PC-9 (cell line): ENCODE results near the gene TTLL5. TPM values are rescaled to one million over a fixed set of nuclear protein-coding genes. Genes with fewer than 3 reads are reported as not detected.

Experiments
- BruUV-seq: library from RNA; stranded (reverse); fragments of 400-500 nt; replicated peaks from 2 replicates; lab custom pipeline; 2021; lab: Mats Ljungman, UMichigan
- CTCF ChIA-PET: fragments of 300-600 bp; sonication (Branson Sonifier 250); formaldehyde crosslinking; loops from one replicate; lab custom pipeline; 2022; ENCODE audit warnings: antibody characterized with exemption; lab: Charles Lee
- POLR2A ChIA-PET: fragments of 300-600 bp; sonication (Branson Sonifier 250); formaldehyde crosslinking; loops from one replicate; lab custom pipeline; 2022; ENCODE audit warnings: antibody characterized with exemption; ENCODE audit not compliant: unreplicated experiment; lab: Charles Lee
- DNase-seq, 2 experiments: peaks; one replicate each; pipeline versions ENCODE4 v3.0.0 to v3.0.0-alpha.2; 2015 to 2022; ENCODE audit warnings: mixed read lengths in 1 of 2
- H2AFZ ChIP-seq: fragments of 200-600 bp; sonication (generic); 2 replicates; pipeline ENCODE4 v1.8.1; 2017; ENCODE audit warnings: antibody characterized with exemption
- H3F3A ChIP-seq: fragments of 200-600 bp; sonication (generic); 2 replicates; pipeline ENCODE4 v1.8.1; 2017; ENCODE audit warnings: antibody characterized with exemption, mild to moderate bottlenecking, low read depth; ENCODE audit not compliant: insufficient read depth
- H3K27ac ChIP-seq: fragments of 200-600 bp; sonication (generic); 2 replicates; pipeline ENCODE4 v1.6.1; 2016; ENCODE audit warnings: mixed run types
- H3K27me3 ChIP-seq: fragments of 200-600 bp; sonication (generic); 2 replicates; pipeline ENCODE4 v1.6.1; 2016; ENCODE audit warnings: low read depth, mixed run types; ENCODE audit not compliant: insufficient read depth
- H3K36me3 ChIP-seq: fragments of 200-600 bp; sonication (generic); 2 replicates; pipeline ENCODE4 v1.6.1; 2016; ENCODE audit warnings: low read depth, mixed run types
- H3K4me1 ChIP-seq: fragments of 200-600 bp; sonication (generic); replicated peaks from 2 replicates; pipeline ENCODE4 v1.6.1; 2016; ENCODE audit warnings: mixed run types; ENCODE audit not compliant: insufficient read depth
- H3K4me2 ChIP-seq: fragments of 200-600 bp; sonication (generic); 2 replicates; pipeline ENCODE4 v1.6.1; 2017; ENCODE audit warnings: mixed run types
- H3K4me3 ChIP-seq: fragments of 200-600 bp; sonication (generic); 2 replicates; pipeline ENCODE4 v1.6.1; 2016; ENCODE audit warnings: mixed run types
- H3K79me2 ChIP-seq: fragments of 200-600 bp; sonication (generic); 2 replicates; pipeline ENCODE4 v1.6.1; 2017; ENCODE audit warnings: low read depth, mixed run types
- H3K9me2 ChIP-seq: fragments of 200-600 bp; sonication (generic); 2 replicates; pipeline ENCODE4 v1.8.1; 2017; ENCODE audit warnings: mild to moderate bottlenecking; ENCODE audit not compliant: insufficient read depth
- H3K9me3 ChIP-seq: fragments of 200-600 bp; sonication (generic); 2 replicates; pipeline ENCODE4 v1.8.1; 2016; ENCODE audit warnings: low read depth; ENCODE audit not compliant: insufficient read depth
- H4K20me1 ChIP-seq: fragments of 200-600 bp; sonication (generic); 2 replicates; pipeline ENCODE4 v1.8.1; 2017; ENCODE audit not compliant: insufficient read depth
- CTCF ChIP-seq: fragments of 200-600 bp; sonication (generic); conservative IDR thresholded peaks from 2 replicates; pipeline ENCODE4 v1.6.1; 2017; ENCODE audit warnings: mixed run types, antibody characterized with exemption, mild to moderate bottlenecking, moderate library complexity
- EZH2 ChIP-seq: fragments of 200-600 bp; sonication (generic); IDR thresholded peaks from 2 replicates; pipeline ENCODE4 v1.8.0; 2017; ENCODE audit warnings: antibody characterized with exemption, low read depth
- intact Hi-C: fragments of 100-400 bp; cut with micrococcal nuclease; formaldehyde crosslinking; loops from one replicate; pipeline ENCODE4 v1.10.0; 2022; ENCODE audit not compliant: unreplicated experiment
- total RNA-seq: library from RNA; stranded (reverse); gene quantifications from 2 replicates; pipeline ENCODE4 v1.2.3, GENCODE V29; 2021

The TTLL5 gene
- total RNA-seq, 1 experiment from 2014 or later: 75.3 TPM

GRCh38 chr14:75812622-75813021 lies 151.6 kb downstream of the TTLL5 start:
- no peaks in the 10 kb centered on the region for H4K20me1 ChIP-seq
- no TSS peak for BruUV-seq
- no peak overlapping the region for H3K27ac ChIP-seq
- no peaks in the 10 kb centered on the region for H3K36me3 ChIP-seq
- no peaks in the 10 kb centered on the region for H3F3A ChIP-seq
- no peak overlapping the region for H2AFZ ChIP-seq
- POLR2A ChIA-PET: interaction anchor here (0.5 kb wide), 1 partner anchor 1558 kb away, joined by 8 read pairs; no protein-coding TSS in a partner anchor
- no peaks in the 10 kb centered on the region for H3K79me2 ChIP-seq
- H3K4me2 ChIP-seq: no peak overlapping the region
- H3K4me3 ChIP-seq: no peak overlapping the region
- no peaks in the 10 kb centered on the region for H3K9me2 ChIP-seq
- H3K4me1 ChIP-seq: no peaks in the 10 kb centered on the region
- CTCF ChIA-PET: interaction anchor here (1.0 kb wide), 1 partner anchor 9 kb away, joined by 3 read pairs; no protein-coding TSS in a partner anchor
- TF ChIP-seq CTCF (no peak), EZH2 (no peak)
- no peaks in the 10 kb centered on the region for H3K9me3 ChIP-seq
- DNase-seq: no peak
- H3K27me3 ChIP-seq: no peaks in the 10 kb centered on the region
- intact Hi-C loops: no loop called here

GRCh38 chr14:75820761-75821160 lies 159.7 kb downstream of the TTLL5 start:
- H3F3A ChIP-seq: peaks cover 27% of the 10 kb centered on the region
- H3K9me3 ChIP-seq: no peaks in the 10 kb centered on the region
- H3K4me2 ChIP-seq: no peak overlapping the region
- H3K79me2 ChIP-seq: no peaks in the 10 kb centered on the region
- no peak overlapping the region for H3K4me3 ChIP-seq
- TF ChIP-seq CTCF: no peak
- no peak for TF ChIP-seq EZH2
- BruUV-seq: no TSS peak
- no peaks in the 10 kb centered on the region for H3K36me3 ChIP-seq
- intact Hi-C loops: loop anchor here (1.0 kb wide), 1 partner anchor 11 kb away; no protein-coding TSS in a partner anchor
- DNase-seq: no peak
- POLR2A ChIA-PET: no interaction called here
- H2AFZ ChIP-seq: no peak overlapping the region
- H3K9me2 ChIP-seq: no peaks in the 10 kb centered on the region
- CTCF ChIA-PET: interaction anchor here (0.5 to 0.8 kb wide), 2 partner anchors 85 to 164 kb away, joined by 3 to 9 read pairs; no protein-coding TSS in a partner anchor
- H4K20me1 ChIP-seq: no peaks in the 10 kb centered on the region
- peaks cover 26% of the 10 kb centered on the region for H3K4me1 ChIP-seq
- H3K27me3 ChIP-seq: no peaks in the 10 kb centered on the region
- peak overlapping the region; percentile 65 for H3K27ac ChIP-seq

GRCh38 chr14:75821831-75822521 lies 160.9 kb downstream of the TTLL5 start:
- no peak overlapping the region; the same call in 1 of the 2 replicates for H2AFZ ChIP-seq
- peak overlapping the region; percentile 65 for H3K27ac ChIP-seq
- H4K20me1 ChIP-seq: no peaks in the 10 kb centered on the region
- DNase-seq: peak; percentile 16 to 89
- H3F3A ChIP-seq: peaks cover 27% of the 10 kb centered on the region
- no peaks in the 10 kb centered on the region for H3K36me3 ChIP-seq
- no peaks in the 10 kb centered on the region for H3K79me2 ChIP-seq
- CTCF ChIA-PET: interaction anchor here (0.5 to 1.5 kb wide), 7 partner anchors 9 to 161 kb away, joined by 3 to 5 read pairs (median 4); no protein-coding TSS in a partner anchor
- POLR2A ChIA-PET: interaction anchor here (0.5 to 1.0 kb wide), 5 partner anchors 11 to 1207 kb away, joined by 3 to 8 read pairs (median 5); no protein-coding TSS in a partner anchor
- no peaks in the 10 kb centered on the region for H3K9me3 ChIP-seq
- no TSS peak for BruUV-seq
- H3K27me3 ChIP-seq: no peaks in the 10 kb centered on the region
- H3K4me1 ChIP-seq: peaks cover 26% of the 10 kb centered on the region
- intact Hi-C loops: loop anchor here (1.0 kb wide), 1 partner anchor 9 kb away; no protein-coding TSS in a partner anchor
- H3K4me3 ChIP-seq: no peak overlapping the region
- H3K4me2 ChIP-seq: peak overlapping the region; percentile 51
- no peak for TF ChIP-seq EZH2
- no peak for TF ChIP-seq CTCF
- H3K9me2 ChIP-seq: no peaks in the 10 kb centered on the region
